Activated naive CD8-positive, alpha-beta T cell (primary cell): ENCODE data around the gene ITPR2.
"Not testable (repeated sequence)": the region's sequence is repeated elsewhere in the genome, so short reads cannot be mapped to it uniquely, and the experiment has no call there.

Experiments
- H3K27ac Mint-ChIP-seq: one replicate; pipeline ENCODE4 v1.8.0; 2021; ENCODE audit warnings: mixed read lengths
- H3K27me3 Mint-ChIP-seq: one replicate; pipeline ENCODE4 v1.8.0; 2021; ENCODE audit warnings: mixed read lengths
- H3K36me3 Mint-ChIP-seq: one replicate; pipeline ENCODE4 v1.8.0; 2021; ENCODE audit warnings: mixed read lengths
- H3K4me1 Mint-ChIP-seq: one replicate; pipeline ENCODE4 v1.8.0; 2021; ENCODE audit warnings: low read depth, mixed read lengths
- H3K4me3 Mint-ChIP-seq: one replicate; pipeline ENCODE4 v1.8.0; 2021; ENCODE audit warnings: mild to moderate bottlenecking, mixed read lengths
- H3K9me3 Mint-ChIP-seq: one replicate; pipeline ENCODE4 v1.8.0; 2021; ENCODE audit warnings: low read depth, mixed read lengths

Gene ITPR2

GRCh38 chr12:26836201-26836600 is 3.2 kb upstream of the ITPR2 start:
- H3K4me1 Mint-ChIP-seq, result peaks cover 22% of the 10 kb centered on the region

GRCh38 chr12:26834503-26835060 is 1.6 kb upstream of the ITPR2 start:
- not testable (repeated sequence) for H3K9me3 Mint-ChIP-seq, H3K36me3 Mint-ChIP-seq, H3K27ac Mint-ChIP-seq, H3K27me3 Mint-ChIP-seq
- H3K4me1 Mint-ChIP-seq, result peaks cover 29% of the 10 kb centered on the region
- H3K4me3 Mint-ChIP-seq, result peak overlapping the region; percentile 89

More at GRCh38 chr12:26836201-26836600, 3.2 kb upstream of the ITPR2 start:
- H3K36me3 Mint-ChIP-seq, result no peaks in the 10 kb centered on the region
- H3K27me3 Mint-ChIP-seq, result no peaks in the 10 kb centered on the region
- no peaks in the 10 kb centered on the region for H3K9me3 Mint-ChIP-seq
- no peak overlapping the region for H3K4me3 Mint-ChIP-seq
- no peak overlapping the region for H3K27ac Mint-ChIP-seq

GRCh38 chr12:26833743-26834490 is 923 bp upstream of the ITPR2 start:
- no peaks in the 10 kb centered on the region for H3K27me3 Mint-ChIP-seq
- peaks cover 32% of the 10 kb centered on the region for H3K4me1 Mint-ChIP-seq
- H3K9me3 Mint-ChIP-seq, result no peaks in the 10 kb centered on the region
- peak overlapping the region; percentile 85 for H3K27ac Mint-ChIP-seq
- H3K4me3 Mint-ChIP-seq, result peak overlapping the region; percentile 89
- H3K36me3 Mint-ChIP-seq, result no peaks in the 10 kb centered on the region

GRCh38 chr12:26831951-26832821 is 808 bp downstream of the ITPR2 start:
- H3K9me3 Mint-ChIP-seq, result no peaks in the 10 kb centered on the region
- peak overlapping the region; percentile 95 for H3K27ac Mint-ChIP-seq
- H3K4me1 Mint-ChIP-seq, result peaks cover 48% of the 10 kb centered on the region
- H3K27me3 Mint-ChIP-seq, result no peaks in the 10 kb centered on the region
- H3K4me3 Mint-ChIP-seq, result peak overlapping the region; percentile 98
- no peaks in the 10 kb centered on the region for H3K36me3 Mint-ChIP-seq

GRCh38 chr12:26830783-26831551 is 2.0 kb downstream of the ITPR2 start:
- Mint-ChIP-seq H3K4me1 (peaks cover 59% of the 10 kb centered on the region), H3K9me3 (no peaks in the 10 kb centered on the region), H3K27me3 (no peaks in the 10 kb centered on the region), H3K36me3 (no peaks in the 10 kb centered on the region), H3K4me3 (peak overlapping the region; percentile 83), H3K27ac (peak overlapping the region; percentile 30)

- Mint-ChIP-seq H3K4me1 (peaks cover 65% of the 10 kb centered on the region), H3K27ac (no peak overlapping the region), H3K27me3 (no peaks in the 10 kb centered on the region), H3K9me3 (no peaks in the 10 kb centered on the region), H3K4me3 (peak overlapping the region; percentile 83), H3K36me3 (no peaks in the 10 kb centered on the region)
Observed at GRCh38 chr12:26830363-26830762, 2.6 kb downstream of the ITPR2 start.

GRCh38 chr12:26828280-26829073 is 4.5 kb downstream of the ITPR2 start:
- Mint-ChIP-seq H3K27me3 (no peaks in the 10 kb centered on the region), H3K27ac (no peak overlapping the region), H3K4me3 (no peak overlapping the region), H3K4me1 (peaks cover 62% of the 10 kb centered on the region), H3K36me3 (no peaks in the 10 kb centered on the region), H3K9me3 (no peaks in the 10 kb centered on the region)

GRCh38 chr12:26826437-26826836 is 6.6 kb downstream of the ITPR2 start:
- Mint-ChIP-seq H3K36me3 (no peaks in the 10 kb centered on the region), H3K27me3 (no peaks in the 10 kb centered on the region), H3K4me1 (peaks cover 66% of the 10 kb centered on the region), H3K9me3 (no peaks in the 10 kb centered on the region), H3K4me3 (no peak overlapping the region), H3K27ac (no peak overlapping the region)

- Mint-ChIP-seq H3K4me3 (no peak overlapping the region), H3K4me1 (peaks cover 62% of the 10 kb centered on the region), H3K27me3 (no peaks in the 10 kb centered on the region), H3K9me3 (no peaks in the 10 kb centered on the region), H3K36me3 (no peaks in the 10 kb centered on the region), H3K27ac (no peak overlapping the region)
Observed at GRCh38 chr12:26825459-26826016, 7.5 kb downstream of the ITPR2 start.

- no peak overlapping the region for H3K4me3 Mint-ChIP-seq
- H3K27me3 Mint-ChIP-seq, result no peaks in the 10 kb centered on the region
- no peaks in the 10 kb centered on the region for H3K9me3 Mint-ChIP-seq
- peaks cover 50% of the 10 kb centered on the region for H3K4me1 Mint-ChIP-seq
- H3K36me3 Mint-ChIP-seq, result no peaks in the 10 kb centered on the region
- no peak overlapping the region for H3K27ac Mint-ChIP-seq
Observed at GRCh38 chr12:26823390-26823789, 9.6 kb downstream of the ITPR2 start.

- no peak overlapping the region for H3K27ac Mint-ChIP-seq
- H3K36me3 Mint-ChIP-seq, result peaks cover 2% of the 10 kb centered on the region
- no peak overlapping the region for H3K4me3 Mint-ChIP-seq
- H3K27me3 Mint-ChIP-seq, result no peaks in the 10 kb centered on the region
- H3K4me1 Mint-ChIP-seq, result peaks cover 41% of the 10 kb centered on the region
- no peaks in the 10 kb centered on the region for H3K9me3 Mint-ChIP-seq
Observed at GRCh38 chr12:26822026-26822425, 11.0 kb downstream of the ITPR2 start.

- H3K36me3 Mint-ChIP-seq, result peaks cover 7% of the 10 kb centered on the region
- H3K4me1 Mint-ChIP-seq, result peaks cover 37% of the 10 kb centered on the region
- no peaks in the 10 kb centered on the region for H3K27me3 Mint-ChIP-seq
- H3K9me3 Mint-ChIP-seq, result no peaks in the 10 kb centered on the region
- no peak overlapping the region for H3K27ac Mint-ChIP-seq
- no peak overlapping the region for H3K4me3 Mint-ChIP-seq
Observed at GRCh38 chr12:26821212-26821701, 11.7 kb downstream of the ITPR2 start.

GRCh38 chr12:26818636-26819035 is 14.4 kb downstream of the ITPR2 start:
- H3K36me3 Mint-ChIP-seq, result peaks cover 7% of the 10 kb centered on the region
- H3K4me3 Mint-ChIP-seq, result no peak overlapping the region
- H3K27ac Mint-ChIP-seq, result no peak overlapping the region

More at GRCh38 chr12:26818636-26819035, 14.4 kb downstream of the ITPR2 start:
- Mint-ChIP-seq H3K9me3 (no peaks in the 10 kb centered on the region), H3K4me1 (peaks cover 26% of the 10 kb centered on the region), H3K27me3 (no peaks in the 10 kb centered on the region)
